Measurements from ENCODE around the gene FUBP3. TPM values are rescaled to one million over a fixed set of nuclear protein-coding genes. Genes with fewer than 3 reads are reported as not detected.
"Not testable (repeated sequence)": the region's sequence is repeated elsewhere in the genome, so short reads cannot be mapped to it uniquely, and the experiment has no call there.

FUBP3 gene
- total and polyA plus RNA-seq, 4 donors: 22.9 to 44.6 (median 35.1) TPM

GRCh38 chr9:130555968-130556367 is 23.4 kb upstream of the FUBP3 start:
- Histone ChIP-seq H3K4me3 (no peak overlapping the region), H3K9me3 (ENCODE audit: control insufficient read depth in 4 of 4, insufficient read depth in 3 of 4, low read length in 3 of 4) (peaks cover 0 to 15% (median 0%) of the 10 kb centered on the region in 4 donors), H3K4me1 (ENCODE audit: control insufficient read depth in 5 of 5, insufficient read depth in 5 of 5, low read length in 5 of 5) (no peaks in the 10 kb centered on the region), H3K27ac (ENCODE audit: low read depth in 1 of 2, low read length in 1 of 2) (no peak overlapping the region), H3K36me3 (ENCODE audit: control insufficient read depth in 4 of 4, insufficient read depth in 4 of 4, low read length in 4 of 4) (no peaks in the 10 kb centered on the region), H3K9ac (ENCODE audit: insufficient read depth in 1 of 2, low read length in 2 of 2) (no peak overlapping the region), H3K27me3 (ENCODE audit: control insufficient read depth in 3 of 3, insufficient read depth in 3 of 3, low read length in 2 of 3) (no peaks in the 10 kb centered on the region)
- ATAC-seq (ENCODE audit: insufficient read depth, low FRiP score): no peak
- no peak for TF ChIP-seq CTCF (IDR thresholded peaks at IDR 0.05; ENCODE audit: control extremely low read depth, extremely low read depth)
- DNase-seq: no peak
- 53 to 65% methylated on average over 6 of the region's 6 CpGs for WGBS, 2 donors

- no peaks in the 10 kb centered on the region for H3K27me3 ChIP-seq (ENCODE audit: control insufficient read depth in 3 of 3, insufficient read depth in 3 of 3, low read length in 2 of 3)
- H3K27ac ChIP-seq (ENCODE audit: low read depth in 1 of 2, low read length in 1 of 2): no peak overlapping the region
- no peak overlapping the region for H3K9ac ChIP-seq (ENCODE audit: insufficient read depth in 1 of 2, low read length in 2 of 2)
- WGBS, 2 donors: 76 to 77% methylated on average over 18 of the region's 18 CpGs
- H3K4me3 ChIP-seq: no peak overlapping the region
- no peaks in the 10 kb centered on the region for H3K36me3 ChIP-seq (ENCODE audit: control insufficient read depth in 4 of 4, insufficient read depth in 4 of 4, low read length in 4 of 4)
- no peak for TF ChIP-seq CTCF (IDR thresholded peaks at IDR 0.05; ENCODE audit: control extremely low read depth, extremely low read depth)
- peaks cover 0 to 15% (median 0%) of the 10 kb centered on the region in 4 donors for H3K9me3 ChIP-seq (ENCODE audit: control insufficient read depth in 4 of 4, insufficient read depth in 3 of 4, low read length in 3 of 4)
- no peaks in the 10 kb centered on the region for H3K4me1 ChIP-seq (ENCODE audit: control insufficient read depth in 5 of 5, insufficient read depth in 5 of 5, low read length in 5 of 5)
- DNase-seq (no peak), ATAC-seq (ENCODE audit: insufficient read depth, low FRiP score) (no peak)
Observed at GRCh38 chr9:130556396-130557076, 22.8 kb upstream of the FUBP3 start.

- no peak overlapping the region for H3K4me3 ChIP-seq
- no peak for ATAC-seq (ENCODE audit: insufficient read depth, low FRiP score)
- H3K36me3 ChIP-seq (ENCODE audit: control insufficient read depth in 4 of 4, insufficient read depth in 4 of 4, low read length in 4 of 4): no peaks in the 10 kb centered on the region
- H3K27ac ChIP-seq (ENCODE audit: low read depth in 1 of 2, low read length in 1 of 2): no peak overlapping the region
- no peaks in the 10 kb centered on the region for H3K4me1 ChIP-seq (ENCODE audit: control insufficient read depth in 5 of 5, insufficient read depth in 5 of 5, low read length in 5 of 5)
- peaks cover 0 to 15% (median 0%) of the 10 kb centered on the region in 4 donors for H3K9me3 ChIP-seq (ENCODE audit: control insufficient read depth in 4 of 4, insufficient read depth in 3 of 4, low read length in 3 of 4)
- TF ChIP-seq CTCF (IDR thresholded peaks at IDR 0.05; ENCODE audit: control extremely low read depth, extremely low read depth): no peak
- DNase-seq: no peak
- 85 to 92% methylated on average over 6 of the region's 6 CpGs for WGBS, 2 donors
- no peak overlapping the region for H3K9ac ChIP-seq (ENCODE audit: insufficient read depth in 1 of 2, low read length in 2 of 2)
- H3K27me3 ChIP-seq (ENCODE audit: control insufficient read depth in 3 of 3, insufficient read depth in 3 of 3, low read length in 2 of 3): no peaks in the 10 kb centered on the region
Observed at GRCh38 chr9:130557077-130557468, 22.3 kb upstream of the FUBP3 start.

GRCh38 chr9:130561056-130561455 is 18.3 kb upstream of the FUBP3 start:
- no peaks in the 10 kb centered on the region for H3K27me3 ChIP-seq (ENCODE audit: control insufficient read depth in 3 of 3, insufficient read depth in 3 of 3, low read length in 2 of 3)
- no peaks in the 10 kb centered on the region for H3K4me1 ChIP-seq (ENCODE audit: control insufficient read depth in 5 of 5, insufficient read depth in 5 of 5, low read length in 5 of 5)
- no peaks in the 10 kb centered on the region for H3K36me3 ChIP-seq (ENCODE audit: control insufficient read depth in 4 of 4, insufficient read depth in 4 of 4, low read length in 4 of 4)
- 80 to 89% methylated on average over 2 of the region's 2 CpGs for WGBS, 2 donors
- no peak overlapping the region for H3K4me3 ChIP-seq
- ATAC-seq (ENCODE audit: insufficient read depth, low FRiP score): no peak
- H3K27ac ChIP-seq (ENCODE audit: low read depth in 1 of 2, low read length in 1 of 2): no peak overlapping the region
- TF ChIP-seq CTCF (IDR thresholded peaks at IDR 0.05; ENCODE audit: control extremely low read depth, extremely low read depth): no peak
- no peak overlapping the region for H3K9ac ChIP-seq (ENCODE audit: insufficient read depth in 1 of 2, low read length in 2 of 2)
- peaks cover 0 to 5% (median 0%) of the 10 kb centered on the region in 4 donors for H3K9me3 ChIP-seq (ENCODE audit: control insufficient read depth in 4 of 4, insufficient read depth in 3 of 4, low read length in 3 of 4)
- DNase-seq: no peak

GRCh38 chr9:130562525-130562924 is 16.9 kb upstream of the FUBP3 start:
- not testable (repeated sequence) for H3K27me3 ChIP-seq (ENCODE audit: control insufficient read depth in 3 of 3, insufficient read depth in 3 of 3, low read length in 2 of 3); ATAC-seq (ENCODE audit: insufficient read depth, low FRiP score); H3K9ac ChIP-seq (ENCODE audit: insufficient read depth in 1 of 2, low read length in 2 of 2); H3K27ac ChIP-seq (ENCODE audit: low read depth in 1 of 2, low read length in 1 of 2); H3K4me1 ChIP-seq (ENCODE audit: control insufficient read depth in 5 of 5, insufficient read depth in 5 of 5, low read length in 5 of 5); H3K36me3 ChIP-seq (ENCODE audit: control insufficient read depth in 4 of 4, insufficient read depth in 4 of 4, low read length in 4 of 4); H3K9me3 ChIP-seq (ENCODE audit: control insufficient read depth in 4 of 4, insufficient read depth in 3 of 4, low read length in 3 of 4); H3K4me3 ChIP-seq; DNase-seq
- 86 to 94% methylated on average over 4 of the region's 4 CpGs for WGBS, 2 donors
